Measurements from ENCODE around the gene APOL1. TPM values are rescaled to one million over a fixed set of nuclear protein-coding genes. Genes with fewer than 3 reads are reported as not detected.

Gene APOL1
- total and polyA plus RNA-seq, 2 donors (not counting 1 experiment from before 2014, with no cell fraction given) = 3.3 to 11.2 TPM

DNA sequence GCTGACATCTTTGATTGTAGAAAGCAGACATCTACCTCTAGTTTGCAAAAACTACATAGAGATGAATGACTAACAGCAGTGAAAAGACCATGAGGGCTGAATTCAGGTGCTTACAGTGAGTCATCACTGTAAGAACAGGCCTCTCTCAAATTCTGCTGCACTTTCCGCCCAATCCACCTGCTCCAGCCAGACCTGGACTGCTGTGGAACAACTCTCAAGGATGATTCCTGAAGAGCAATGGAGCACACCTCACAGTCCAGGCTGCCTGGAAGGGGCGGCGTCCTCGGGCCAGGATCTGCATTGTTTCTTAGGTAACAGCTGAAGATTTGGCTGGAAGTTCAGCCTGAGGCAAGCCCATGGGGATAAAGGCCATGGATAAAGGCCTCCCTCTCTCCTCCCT is 28.7 kb upstream of the APOL1 start:
- CTCF ChIA-PET = no interaction called here
- POLR2A ChIA-PET = no interaction called here
- Histone ChIP-seq H3K9ac (ENCODE audit: low read length) (no peak overlapping the region), H2AFZ (ENCODE audit: insufficient read depth, low read depth, low read length, poor library complexity, severe bottlenecking) (no peak overlapping the region), H3K79me2 (ENCODE audit: control insufficient read depth, insufficient read depth, low read length) (no peaks in the 10 kb centered on the region), H3K9me3 (ENCODE audit: control extremely low read depth in 1 of 3, control insufficient read depth in 2 of 3, insufficient read depth in 1 of 3, low read length in 2 of 3) (no peaks in the 10 kb centered on the region), H3K27ac (ENCODE audit: low read length in 2 of 2) (no peak overlapping the region), H4K20me1 (ENCODE audit: control insufficient read depth, insufficient read depth, low read length, poor library complexity, severe bottlenecking) (no peaks in the 10 kb centered on the region), H3K36me3 (replicated peaks in 1 of 2; ENCODE audit: control extremely low read depth in 1 of 2, control insufficient read depth in 1 of 2, extremely low read depth in 1 of 2, insufficient read depth in 2 of 2, low read length in 1 of 2) (peaks cover 3 to 19% of the 10 kb centered on the region in 2 experiments), H3K4me1 (ENCODE audit: control insufficient read depth in 2 of 2, insufficient read depth in 2 of 2, low read length in 2 of 2) (no peaks in the 10 kb centered on the region), H3K4me3 (ENCODE audit: control extremely low read depth in 1 of 5, extremely low read depth in 1 of 5, insufficient read depth in 1 of 5, low read depth in 2 of 5, low read length in 4 of 5) (no peak overlapping the region), H3K4me2 (replicated peaks; ENCODE audit: low read depth, low read length, poor library complexity, severe bottlenecking) (no peak overlapping the region), H3K27me3 (replicated peaks in 1 of 4; ENCODE audit: control extremely low read depth in 1 of 4, control insufficient read depth in 3 of 4, insufficient read depth in 4 of 4, low read length in 3 of 4) (peaks cover 0 to 4% (median 0%) of the 10 kb centered on the region in 4 experiments)
- TF ChIP-seq EZH2 (IDR thresholded peaks at IDR 0.05; ENCODE audit: borderline replicate concordance, insufficient read depth, low read depth, low read length, poor library complexity, severe bottlenecking) = no peak
- TF ChIP-seq, protein P1, sequence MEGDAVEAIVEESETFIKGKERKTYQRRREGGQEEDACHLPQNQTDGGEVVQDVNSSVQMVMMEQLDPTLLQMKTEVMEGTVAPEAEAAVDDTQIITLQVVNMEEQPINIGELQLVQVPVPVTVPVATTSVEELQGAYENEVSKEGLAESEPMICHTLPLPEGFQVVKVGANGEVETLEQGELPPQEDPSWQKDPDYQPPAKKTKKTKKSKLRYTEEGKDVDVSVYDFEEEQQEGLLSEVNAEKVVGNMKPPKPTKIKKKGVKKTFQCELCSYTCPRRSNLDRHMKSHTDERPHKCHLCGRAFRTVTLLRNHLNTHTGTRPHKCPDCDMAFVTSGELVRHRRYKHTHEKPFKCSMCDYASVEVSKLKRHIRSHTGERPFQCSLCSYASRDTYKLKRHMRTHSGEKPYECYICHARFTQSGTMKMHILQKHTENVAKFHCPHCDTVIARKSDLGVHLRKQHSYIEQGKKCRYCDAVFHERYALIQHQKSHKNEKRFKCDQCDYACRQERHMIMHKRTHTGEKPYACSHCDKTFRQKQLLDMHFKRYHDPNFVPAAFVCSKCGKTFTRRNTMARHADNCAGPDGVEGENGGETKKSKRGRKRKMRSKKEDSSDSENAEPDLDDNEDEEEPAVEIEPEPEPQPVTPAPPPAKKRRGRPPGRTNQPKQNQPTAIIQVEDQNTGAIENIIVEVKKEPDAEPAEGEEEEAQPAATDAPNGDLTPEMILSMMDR (IDR thresholded peaks at IDR 0.05) = no peak
- Mint-ChIP-seq H3K27me3 (peaks cover 5% of the 10 kb centered on the region), H3K9me3 (ENCODE audit: insufficient read depth) (no peaks in the 10 kb centered on the region), H3K4me3 (no peak overlapping the region), H3K4me1 (peaks cover 5% of the 10 kb centered on the region), H3K27ac (no peak overlapping the region)
- intact Hi-C loops (cut with micrococcal nuclease) = loop anchor here (5.0 kb wide), 1 partner anchor 77 kb away; no protein-coding TSS in a partner anchor
- DNase-seq (no peak), ATAC-seq (ENCODE audit: low read depth) (no peak)
- 100% methylated on average over 4 of the region's 4 CpGs for WGBS (ENCODE audit: insufficient coverage)

DNA sequence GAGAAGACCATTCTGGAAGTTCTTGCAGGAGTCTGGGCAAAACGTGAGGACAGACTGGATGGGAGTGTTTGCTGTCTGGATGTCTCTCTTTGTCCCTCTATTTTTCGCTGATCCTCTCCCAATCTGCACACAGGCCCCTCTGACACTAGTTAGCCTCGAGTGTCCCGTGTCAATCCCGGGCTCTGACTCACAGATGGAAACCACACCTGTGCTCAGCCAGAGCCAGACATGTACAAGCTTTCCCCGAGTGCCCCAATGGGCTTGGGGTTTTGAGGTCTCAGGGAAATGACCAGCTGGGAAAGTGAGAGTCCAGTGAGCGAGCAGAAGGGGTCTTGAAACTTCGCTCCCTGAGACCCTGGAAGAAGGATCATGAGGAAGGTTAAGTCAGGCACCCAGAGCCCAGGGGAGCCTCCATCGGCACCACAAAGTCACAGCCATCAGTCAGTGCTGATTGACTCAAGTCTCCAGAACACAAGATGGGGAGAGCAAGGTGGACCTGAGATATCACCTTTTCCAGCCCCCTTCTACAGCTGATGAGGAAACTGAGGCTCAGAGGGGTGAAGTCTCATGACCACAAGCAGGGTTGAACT is 27.5 kb upstream of the APOL1 start:
- H3K27ac ChIP-seq (ENCODE audit: low read length in 2 of 2) = no peak overlapping the region
- no peak overlapping the region for H3K4me3 Mint-ChIP-seq
- intact Hi-C loops (cut with micrococcal nuclease) = no loop called here
- peaks cover under 1% of the 10 kb centered on the region for H3K27me3 Mint-ChIP-seq
- no peak overlapping the region for H3K9ac ChIP-seq (ENCODE audit: low read length)
- WGBS (ENCODE audit: insufficient coverage) = 90% methylated on average over 9 of the region's 9 CpGs
- ATAC-seq (ENCODE audit: low read depth) = no peak
- CTCF ChIA-PET = interaction anchor here (1.8 kb wide), 1 partner anchor 14 kb away, joined by 4 read pairs; the partner anchor contains the start of gene APOL2
- H3K4me3 ChIP-seq (ENCODE audit: control extremely low read depth in 1 of 5, extremely low read depth in 1 of 5, insufficient read depth in 1 of 5, low read depth in 2 of 5, low read length in 4 of 5) = no peak overlapping the region
- H3K27ac Mint-ChIP-seq = no peak overlapping the region
- no peaks in the 10 kb centered on the region for H4K20me1 ChIP-seq (ENCODE audit: control insufficient read depth, insufficient read depth, low read length, poor library complexity, severe bottlenecking)
- H3K27me3 ChIP-seq (replicated peaks in 1 of 4; ENCODE audit: control extremely low read depth in 1 of 4, control insufficient read depth in 3 of 4, insufficient read depth in 4 of 4, low read length in 3 of 4) = peaks cover 0 to 3% (median 0%) of the 10 kb centered on the region in 4 experiments
- TF ChIP-seq, protein P1 (IDR thresholded peaks at IDR 0.05) = no peak
- no peak for TF ChIP-seq EZH2 (IDR thresholded peaks at IDR 0.05; ENCODE audit: borderline replicate concordance, insufficient read depth, low read depth, low read length, poor library complexity, severe bottlenecking)
- no peaks in the 10 kb centered on the region for H3K4me1 ChIP-seq (ENCODE audit: control insufficient read depth in 2 of 2, insufficient read depth in 2 of 2, low read length in 2 of 2)
- no peak for DNase-seq
- peaks cover 5% of the 10 kb centered on the region for H3K4me1 Mint-ChIP-seq
- H3K4me2 ChIP-seq (replicated peaks; ENCODE audit: low read depth, low read length, poor library complexity, severe bottlenecking) = no peak overlapping the region
- H3K9me3 Mint-ChIP-seq (ENCODE audit: insufficient read depth) = no peaks in the 10 kb centered on the region
- no peak overlapping the region for H2AFZ ChIP-seq (ENCODE audit: insufficient read depth, low read depth, low read length, poor library complexity, severe bottlenecking)
- POLR2A ChIA-PET = no interaction called here
- H3K9me3 ChIP-seq (ENCODE audit: control extremely low read depth in 1 of 3, control insufficient read depth in 2 of 3, insufficient read depth in 1 of 3, low read length in 2 of 3) = no peaks in the 10 kb centered on the region
- H3K36me3 ChIP-seq (replicated peaks in 1 of 2; ENCODE audit: control extremely low read depth in 1 of 2, control insufficient read depth in 1 of 2, extremely low read depth in 1 of 2, insufficient read depth in 2 of 2, low read length in 1 of 2) = peaks cover 3 to 24% of the 10 kb centered on the region in 2 experiments
- no peaks in the 10 kb centered on the region for H3K79me2 ChIP-seq (ENCODE audit: control insufficient read depth, insufficient read depth, low read length)

All from B cell (primary cell).